NOMO-1 treated with DMSO at 0.1 percent for 48 hours (cell line): Measurements from ENCODE around the gene FBXO31.
"Not testable (repeated sequence)": the region's sequence is repeated elsewhere in the genome, so short reads cannot be mapped to it uniquely, and the experiment has no call there.

Experiments
- DNase-seq: peaks from one replicate; lab custom pipeline; 2025; ENCODE audit not compliant: unreplicated experiment; lab: John Stamatoyannopoulos, UW

FBXO31 gene

GRCh38 chr16:87365021-87365713, 18.4 kb downstream of the FBXO31 start:
- no peak for DNase-seq

GRCh38 chr16:87363771-87364455, 19.7 kb downstream of the FBXO31 start:
- no peak for DNase-seq

- DNase-seq = not testable (repeated sequence)
These were observed 20.6 kb downstream of the FBXO31 start for GRCh38 chr16:87362828-87363559.

DNA sequence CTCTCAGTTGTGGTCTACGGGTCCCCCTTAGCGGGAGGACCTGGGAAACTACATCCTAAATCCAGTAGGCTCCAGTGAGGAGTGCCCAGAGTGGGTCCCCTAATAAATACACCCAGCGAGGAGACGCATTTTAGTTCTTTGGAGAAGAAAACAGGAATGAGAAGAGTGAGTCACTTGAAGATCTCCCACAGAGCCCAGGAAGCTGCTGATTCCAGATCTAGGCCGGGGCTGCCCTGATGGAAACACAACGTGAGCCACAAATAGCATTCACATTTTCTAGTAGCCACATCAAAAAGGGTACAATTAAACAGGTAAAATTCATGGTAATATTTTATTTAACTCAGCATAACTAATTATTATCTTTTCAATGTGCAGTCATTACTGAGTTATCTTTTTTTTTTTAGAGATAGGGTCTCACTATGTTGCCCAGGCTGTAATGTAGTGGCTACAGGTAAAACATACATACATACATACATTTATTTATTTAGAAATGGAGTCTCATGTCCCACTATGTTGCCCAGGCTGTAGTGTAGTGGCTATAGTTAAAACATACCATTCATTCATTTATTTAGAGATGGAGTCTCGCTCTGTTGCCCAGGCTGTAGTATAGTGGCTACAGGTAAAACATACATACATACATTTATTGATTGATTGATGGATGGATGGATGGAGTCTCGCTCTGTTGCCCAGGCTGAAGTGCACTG, 21.5 kb downstream of the FBXO31 start:
- DNase-seq = no peak

DNA sequence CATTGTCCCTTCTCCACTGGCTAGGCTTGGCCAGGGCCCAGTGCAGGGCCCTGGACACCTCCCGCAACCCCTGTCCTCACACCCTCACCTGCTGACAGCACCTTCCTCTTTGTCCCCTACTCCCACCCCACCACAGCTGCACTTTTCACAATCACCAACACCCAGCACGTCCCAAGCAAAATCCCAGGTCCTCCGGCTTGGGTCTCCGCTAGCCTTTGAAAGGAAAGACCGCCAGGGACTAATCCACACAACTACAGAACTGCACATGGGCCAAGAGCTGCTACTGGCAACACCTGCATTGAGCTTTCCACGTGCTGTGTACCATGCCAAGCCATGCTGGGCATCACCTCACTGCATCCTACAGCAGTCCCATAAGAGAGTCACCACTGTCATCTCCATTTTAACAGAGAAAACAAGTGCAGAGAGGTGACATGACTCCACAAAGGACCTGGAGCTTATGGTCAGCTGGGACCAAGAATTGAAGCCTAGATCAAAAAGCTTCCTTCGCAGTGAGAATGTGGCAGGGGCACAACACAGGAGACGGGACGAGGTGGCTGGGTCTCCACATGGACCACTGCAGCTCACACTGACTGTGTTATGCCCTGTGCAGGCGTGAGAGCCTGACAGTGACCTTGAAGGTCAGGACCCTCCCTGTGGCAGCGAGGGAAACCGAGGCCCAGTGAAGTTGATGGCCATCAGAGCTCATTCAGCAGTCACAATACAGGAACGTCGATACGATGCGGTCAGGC, 22.5 kb downstream of the FBXO31 start:
- DNase-seq = no peak

DNA sequence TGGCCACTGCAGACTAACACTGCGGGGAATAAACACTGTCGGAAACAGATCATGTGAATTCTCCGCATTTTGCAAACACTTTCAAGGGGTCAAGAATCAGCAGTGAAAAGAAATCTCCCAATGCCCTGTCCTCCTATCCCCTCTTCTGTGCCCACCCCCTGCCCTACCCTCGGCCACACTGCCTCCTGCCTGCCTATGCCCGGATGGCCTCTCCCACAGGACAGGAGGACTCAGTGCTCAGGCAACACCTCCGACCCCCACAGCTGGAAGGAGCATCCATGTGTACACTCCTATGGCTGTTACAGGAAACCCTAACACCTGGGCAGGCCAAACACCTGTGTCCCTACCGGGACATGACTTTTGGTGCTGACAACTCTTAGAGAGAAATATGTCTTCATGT, 24.5 kb downstream of the FBXO31 start:
- DNase-seq = no peak

DNA sequence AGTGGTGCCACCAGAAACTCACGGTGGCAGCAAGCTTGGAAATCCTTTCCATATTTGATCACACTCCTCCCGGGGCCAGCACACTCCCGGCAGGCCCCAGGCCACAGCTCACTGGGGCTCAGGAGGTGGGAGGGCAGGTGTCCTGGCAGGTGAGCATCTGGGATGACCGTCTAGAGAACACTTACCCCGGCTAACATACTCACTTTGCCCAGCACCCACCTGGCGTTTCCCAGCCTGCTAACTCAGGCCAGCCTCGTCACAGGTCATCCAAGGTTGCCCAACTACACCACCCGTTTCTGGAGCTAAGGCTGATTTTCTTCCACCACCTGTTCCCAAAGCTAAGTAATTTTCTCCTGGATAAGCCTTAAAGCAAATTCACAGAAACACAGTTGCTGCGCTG, 24.9 kb downstream of the FBXO31 start:
- no peak for DNase-seq

DNA sequence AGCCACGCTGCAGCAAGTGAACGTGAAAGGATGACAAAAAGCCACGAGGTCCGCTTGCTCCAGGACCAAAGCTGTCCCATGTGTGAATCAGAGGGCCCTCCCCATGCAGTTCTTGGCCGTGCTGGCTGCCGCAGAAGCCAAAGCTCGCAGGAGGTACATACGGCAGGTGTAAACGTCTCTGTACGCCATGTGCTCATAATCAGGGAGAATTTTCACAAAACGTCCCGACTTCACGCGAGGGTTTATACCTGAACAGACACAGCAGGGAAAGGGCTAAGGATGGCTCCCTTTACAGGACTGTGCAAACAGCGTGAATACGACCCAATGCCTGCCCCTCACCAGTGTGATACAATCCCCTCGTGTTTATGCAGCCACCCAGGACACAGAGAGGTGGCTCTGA, 25.3 kb downstream of the FBXO31 start:
- DNase-seq = no peak

DNA sequence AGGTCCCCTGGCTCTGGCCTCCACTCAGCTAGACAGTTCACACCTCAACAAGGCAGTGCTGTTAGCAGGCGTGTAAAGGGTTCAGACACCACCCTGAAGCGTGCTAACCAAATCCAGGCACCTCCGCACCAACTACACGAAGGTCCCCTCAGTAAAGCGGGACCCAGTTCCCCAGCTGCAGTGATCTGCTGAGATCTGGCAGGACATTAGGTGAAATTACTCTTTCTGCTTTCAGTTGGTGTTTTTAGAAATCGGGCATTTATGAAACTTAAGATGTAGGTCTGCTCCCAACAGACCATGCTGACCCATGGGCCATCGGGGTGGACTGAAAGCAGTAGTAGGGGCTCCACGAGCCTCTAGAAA, 27.1 kb downstream of the FBXO31 start:
- no peak for DNase-seq

- DNase-seq = no peak
These were observed 30.0 kb downstream of the FBXO31 start for GRCh38 chr16:87353613-87354012.

- DNase-seq = no peak
These were observed 30.8 kb downstream of the FBXO31 start for GRCh38 chr16:87352818-87353217.

DNA sequence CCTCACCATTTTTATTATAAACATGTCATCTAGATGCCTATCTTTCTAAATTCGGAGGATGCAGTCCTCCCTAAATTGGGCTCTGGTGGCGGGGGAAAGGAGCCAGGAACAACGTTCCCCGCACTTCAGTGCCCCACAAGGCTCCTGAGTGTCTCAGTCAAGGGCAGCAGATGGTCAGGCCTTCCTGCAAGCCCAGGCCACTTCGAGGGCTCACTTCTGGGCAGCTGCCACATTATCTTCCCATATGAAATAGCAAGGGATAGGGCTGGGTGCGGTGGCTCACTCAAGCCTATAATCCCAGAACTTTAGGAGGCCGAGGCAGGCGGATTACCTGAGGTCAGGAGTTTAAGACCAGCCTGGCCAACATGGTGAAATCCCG, 32.3 kb downstream of the FBXO31 start:
- no peak for DNase-seq

- no peak for DNase-seq
These were observed 32.8 kb downstream of the FBXO31 start for GRCh38 chr16:87350681-87351319.

DNA sequence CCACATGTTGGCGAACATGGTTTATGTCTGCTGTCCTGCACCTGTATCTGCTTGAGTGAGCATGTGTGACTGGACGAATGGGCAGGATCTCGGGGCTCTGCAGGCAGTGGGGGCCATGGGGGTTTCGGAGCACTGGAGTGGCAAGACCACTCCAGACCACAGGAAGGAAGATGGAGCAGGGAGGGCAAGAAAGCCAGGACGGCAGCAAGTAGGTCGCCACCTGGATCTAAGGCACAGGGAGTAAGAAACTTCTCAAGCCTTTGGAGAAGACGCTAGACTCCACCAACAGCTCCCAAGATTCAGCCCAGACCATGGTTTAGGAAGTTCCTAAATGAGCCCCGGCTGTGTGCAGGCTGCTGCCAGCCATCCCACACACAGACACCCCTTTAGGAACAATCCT, 33.5 kb downstream of the FBXO31 start:
- no peak for DNase-seq

DNA sequence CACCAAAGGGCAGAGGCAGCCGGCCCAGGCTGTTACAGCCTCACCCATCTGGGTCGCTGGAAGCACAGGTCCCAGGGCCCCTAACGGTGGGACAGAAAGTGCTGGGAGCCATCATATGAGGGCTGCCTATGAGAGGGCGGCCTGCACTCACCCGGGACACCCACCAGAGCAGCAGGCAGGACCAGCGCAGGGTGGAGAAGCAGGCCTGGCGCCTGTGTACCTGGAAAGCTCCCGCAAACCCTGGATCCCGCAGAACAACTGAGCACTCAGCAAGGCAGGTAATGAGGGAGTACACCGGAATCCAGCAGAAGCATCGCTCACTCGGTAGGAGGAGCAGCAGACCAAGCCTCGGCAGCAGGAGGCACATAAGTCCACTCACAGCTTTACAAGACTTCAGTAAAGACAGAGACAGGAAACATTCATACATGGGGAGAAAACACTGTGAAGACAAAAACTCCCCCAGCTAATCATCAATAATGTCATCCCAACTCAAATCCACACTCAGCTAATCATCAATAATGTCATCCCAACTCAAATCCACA, 34.9 kb downstream of the FBXO31 start:
- DNase-seq = no peak

- no peak for DNase-seq
These were observed 35.5 kb downstream of the FBXO31 start for GRCh38 chr16:87347932-87348615.

- DNase-seq = no peak
These were observed 37.0 kb downstream of the FBXO31 start for GRCh38 chr16:87346517-87347060.

DNA sequence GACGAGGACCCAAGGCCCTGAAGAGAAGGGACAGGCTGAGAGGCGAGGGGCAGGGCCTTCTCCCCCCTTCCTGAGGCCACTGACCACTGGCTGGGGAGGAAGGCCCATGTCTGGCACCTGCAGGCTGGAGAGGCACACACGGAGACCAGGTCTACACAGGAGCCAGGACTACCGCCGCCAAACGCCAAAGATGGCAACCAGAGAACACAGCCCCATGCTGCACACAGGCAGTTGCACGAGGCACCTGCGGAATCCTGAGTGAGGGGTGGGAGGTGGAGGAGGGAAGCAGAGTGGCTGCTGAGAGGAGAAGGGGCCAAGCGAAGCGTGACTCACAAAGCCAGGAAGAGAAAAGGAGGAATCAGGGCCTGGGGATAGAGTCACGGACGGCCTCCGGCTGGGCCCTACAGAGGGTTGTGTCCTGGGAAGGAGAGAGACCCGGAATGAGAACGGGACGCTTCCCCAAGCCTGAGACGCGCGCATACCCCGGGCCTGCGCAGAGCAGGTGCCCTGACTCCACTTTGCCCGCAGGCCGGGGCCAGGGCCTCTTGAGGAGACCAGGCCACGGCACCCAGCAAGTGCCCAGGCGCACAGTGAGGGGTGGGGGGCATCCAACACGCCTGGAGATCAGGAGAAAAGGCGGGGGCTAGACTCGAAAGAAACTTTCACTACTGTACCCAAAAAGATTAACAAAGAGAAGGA, 37.7 kb downstream of the FBXO31 start:
- no peak for DNase-seq
